ENCODE measurements around the gene LILRB5.
"Not testable (repeated sequence)": the region's sequence is repeated elsewhere in the genome, so short reads cannot be mapped to it uniquely, and the experiment has no call there.

Gene LILRB5

DNA sequence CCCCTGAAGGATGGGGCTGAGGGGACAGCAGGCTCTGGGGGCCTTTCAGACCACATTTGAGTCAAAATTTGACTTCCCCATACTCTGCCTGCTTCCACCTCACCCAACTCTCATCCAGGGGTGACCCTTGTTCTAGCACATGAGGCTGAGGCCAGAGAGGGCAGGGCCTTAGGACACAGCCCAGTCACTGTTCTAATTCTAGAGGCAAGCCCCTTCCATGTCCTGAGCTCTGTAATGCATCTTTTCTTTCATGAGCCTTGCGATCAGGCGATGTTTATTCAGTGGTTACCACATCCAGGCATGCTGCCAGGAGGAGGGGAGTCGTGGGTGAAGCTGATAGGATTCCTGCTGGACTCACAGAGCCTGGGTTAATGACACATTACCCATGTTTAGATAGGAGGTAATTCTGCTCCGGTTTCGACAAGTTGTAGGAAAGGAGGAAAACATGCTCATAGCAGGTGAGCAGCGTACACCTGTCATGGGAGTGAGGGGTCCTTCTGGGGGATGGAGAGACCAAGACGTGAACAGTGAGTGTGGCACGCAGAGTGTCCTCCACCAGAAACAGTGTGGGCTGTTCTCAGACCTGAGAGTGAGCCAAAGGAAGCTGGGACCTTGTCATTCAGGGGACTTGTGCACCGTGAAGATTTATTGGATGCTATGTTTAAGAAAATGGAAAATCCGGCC is 47.1 kb downstream of the LILRB5 start:
- DNase-seq = peak; percentile 99

DNA sequence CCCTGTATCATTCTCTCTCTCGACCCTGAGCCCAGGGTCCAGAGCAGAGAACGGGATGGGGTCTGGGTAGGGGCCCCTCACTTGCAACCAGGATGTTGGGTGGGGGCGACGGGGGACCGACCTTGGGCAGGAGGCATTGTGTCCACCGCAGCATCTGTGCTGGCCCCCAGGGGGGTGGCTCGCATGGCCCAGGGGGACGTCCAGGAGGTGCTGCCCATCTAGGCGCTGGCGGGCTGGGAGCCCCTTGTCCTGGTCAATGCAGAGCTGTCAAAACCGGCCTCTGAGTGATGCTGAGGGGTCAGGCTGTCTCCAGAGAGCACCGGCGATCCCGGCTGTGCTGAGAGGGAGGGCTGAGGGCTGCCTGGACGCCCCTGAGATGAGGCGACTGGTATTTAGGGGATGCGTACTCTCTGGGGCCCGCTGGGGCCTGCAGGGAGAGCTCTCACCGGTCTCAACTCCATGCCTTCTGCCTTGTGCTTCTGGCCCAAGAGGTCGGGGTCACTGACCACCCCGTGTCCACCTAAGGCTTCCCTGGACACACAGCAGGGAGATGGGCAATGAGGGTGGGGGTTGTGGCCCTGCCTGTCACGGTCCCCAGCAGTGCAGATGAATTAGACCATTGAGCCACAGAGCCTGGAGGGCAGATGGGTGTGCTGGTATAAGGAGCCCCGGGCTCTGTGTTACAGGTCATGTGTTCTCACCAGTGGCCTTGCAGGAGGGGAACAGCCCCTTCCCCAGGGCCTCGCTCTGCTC is 47.8 kb downstream of the LILRB5 start:
- DNase-seq = no peak

DNA sequence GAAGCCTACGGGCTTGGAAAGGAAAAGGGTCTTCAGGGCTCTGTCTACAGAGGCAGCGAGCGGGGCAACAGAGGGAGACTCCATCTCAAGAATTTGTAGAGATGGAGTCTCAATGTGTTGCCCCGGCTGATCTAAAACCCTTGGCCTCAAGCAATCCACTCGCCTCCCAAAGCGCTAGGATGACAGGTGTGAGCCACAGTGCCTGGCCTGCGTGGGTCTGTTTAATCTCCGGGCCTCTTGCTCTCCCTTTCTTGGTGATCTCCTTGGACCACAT is 48.4 kb downstream of the LILRB5 start:
- no peak for DNase-seq

DNA sequence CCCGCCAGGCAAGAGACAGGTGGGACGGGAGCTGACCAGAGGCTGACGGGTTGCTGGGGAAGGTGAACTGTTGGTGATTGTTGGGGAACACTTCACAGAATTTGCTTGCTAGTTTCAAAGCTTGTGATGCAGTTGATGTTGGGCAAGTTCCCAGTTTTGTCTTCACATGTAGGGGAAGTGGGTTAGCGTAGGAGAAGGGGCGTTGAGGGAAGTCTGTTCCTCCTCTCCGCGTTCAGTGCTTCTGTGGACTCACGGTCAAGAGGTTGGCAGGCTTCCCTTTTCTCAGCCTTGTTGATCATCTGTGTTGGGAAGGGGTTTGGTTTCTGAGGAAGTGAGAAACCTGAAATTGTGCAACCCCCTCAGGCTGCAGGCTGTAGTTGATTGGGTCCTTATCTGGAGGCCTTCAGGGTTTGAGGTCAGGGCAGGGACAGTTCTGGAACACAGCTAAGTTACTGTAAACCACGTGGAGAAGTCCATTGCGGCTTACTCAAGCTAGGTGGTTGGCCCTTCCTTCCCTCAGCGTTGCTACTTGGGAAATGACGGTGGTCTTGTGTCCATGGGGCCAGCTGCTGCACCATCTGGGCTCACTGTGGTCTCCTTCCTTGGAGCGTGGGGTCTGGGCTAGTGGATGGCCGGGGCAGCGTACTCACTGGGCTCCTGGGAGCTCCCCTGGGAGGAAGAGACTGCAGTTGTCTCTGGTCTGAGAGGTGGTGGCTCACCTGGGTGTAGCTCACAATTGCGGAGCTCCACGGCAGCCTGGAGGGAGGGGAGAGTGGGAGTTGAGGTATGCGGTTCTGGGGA is 48.9 kb downstream of the LILRB5 start:
- DNase-seq = peak; percentile 90

DNA sequence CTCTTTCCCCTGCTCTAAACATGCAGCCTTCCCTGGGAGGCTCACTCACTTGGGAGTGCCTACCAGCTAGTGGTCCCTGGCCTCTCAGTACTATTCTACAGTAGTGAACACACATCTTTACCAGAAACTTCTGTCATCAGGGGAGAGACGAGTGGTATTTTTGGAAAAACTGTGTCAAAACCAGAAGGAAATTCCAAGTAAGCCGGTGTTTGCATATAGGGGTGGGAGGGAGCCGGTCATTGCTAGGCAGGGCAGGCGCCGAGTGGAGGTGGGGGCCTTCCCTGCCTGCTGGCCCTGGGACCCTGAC is 49.4 kb downstream of the LILRB5 start:
- no peak for DNase-seq

DNA sequence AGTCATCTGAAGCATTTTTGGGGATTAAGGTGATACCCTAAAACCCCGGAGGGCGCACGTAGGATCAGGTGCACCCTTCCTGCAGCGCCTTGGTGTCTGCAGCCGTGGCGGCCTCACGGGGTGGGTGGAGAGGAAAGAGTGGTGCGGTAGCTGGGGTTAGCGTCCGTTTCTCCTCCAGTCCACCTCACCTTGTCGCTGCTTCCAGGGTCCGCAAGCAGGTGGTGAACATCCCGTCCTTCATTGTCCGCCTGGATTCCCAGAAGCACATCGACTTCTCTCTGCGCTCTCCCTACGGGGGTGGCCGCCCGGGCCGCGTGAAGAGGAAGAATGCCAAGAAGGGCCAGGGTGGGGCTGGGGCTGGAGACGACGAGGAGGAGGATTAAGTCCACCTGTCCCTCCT is 49.9 kb downstream of the LILRB5 start:
- DNase-seq = not testable (repeated sequence)

DNA sequence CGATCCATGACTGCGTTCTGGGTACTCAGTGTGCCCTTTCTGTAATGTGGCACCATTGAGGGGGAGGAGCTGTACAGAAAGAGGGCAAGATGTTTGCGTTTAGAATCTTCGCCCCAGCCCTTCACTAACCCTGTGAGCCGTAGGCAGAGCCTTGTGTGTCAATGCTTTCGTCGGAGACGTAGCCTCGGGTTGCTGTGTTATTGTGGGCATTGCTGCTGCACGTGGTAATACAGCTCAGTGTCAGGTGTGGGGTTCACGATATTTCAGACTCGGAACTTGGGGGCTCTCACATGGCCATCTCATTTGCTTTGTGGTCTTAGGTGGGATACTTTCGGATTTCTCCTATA is 50.3 kb downstream of the LILRB5 start:
- no peak for DNase-seq

DNA sequence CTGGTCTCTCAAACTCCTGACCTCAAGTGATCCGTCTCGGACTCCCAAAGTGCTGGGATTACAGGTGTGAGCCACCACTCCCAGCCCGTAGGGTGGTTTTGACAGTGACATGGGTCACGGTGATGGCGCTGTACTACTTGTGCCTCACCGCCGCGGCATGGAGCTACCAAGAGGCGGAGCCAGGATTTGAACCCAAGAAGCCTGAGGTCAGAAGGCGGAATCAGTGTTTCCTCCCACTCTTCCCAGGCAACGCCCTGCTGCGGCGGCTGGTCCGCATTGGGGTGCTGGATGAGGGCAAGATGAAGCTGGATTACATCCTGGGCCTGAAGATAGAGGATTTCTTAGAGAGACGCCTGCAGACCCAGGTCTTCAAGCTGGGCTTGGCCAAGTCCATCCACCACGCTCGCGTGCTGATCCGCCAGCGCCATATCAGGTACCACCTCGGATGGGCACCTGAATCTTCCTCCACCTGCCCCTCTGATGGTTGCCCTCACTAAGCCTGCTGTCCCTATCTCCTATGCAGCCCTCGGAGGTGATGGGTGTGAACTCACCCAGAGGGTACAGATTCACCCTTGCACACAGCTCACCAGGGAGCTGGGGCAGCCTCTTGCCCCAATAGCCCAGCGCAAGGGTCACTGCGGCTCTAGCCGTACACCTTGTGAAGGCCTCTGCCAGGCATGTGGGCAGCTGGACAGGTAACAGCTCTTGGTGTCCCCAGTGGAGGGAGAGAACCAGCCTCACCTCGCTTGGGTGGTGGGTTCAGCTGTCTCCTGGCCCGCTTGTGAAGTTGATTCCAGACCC is 50.8 kb downstream of the LILRB5 start:
- DNase-seq = no peak

DNA sequence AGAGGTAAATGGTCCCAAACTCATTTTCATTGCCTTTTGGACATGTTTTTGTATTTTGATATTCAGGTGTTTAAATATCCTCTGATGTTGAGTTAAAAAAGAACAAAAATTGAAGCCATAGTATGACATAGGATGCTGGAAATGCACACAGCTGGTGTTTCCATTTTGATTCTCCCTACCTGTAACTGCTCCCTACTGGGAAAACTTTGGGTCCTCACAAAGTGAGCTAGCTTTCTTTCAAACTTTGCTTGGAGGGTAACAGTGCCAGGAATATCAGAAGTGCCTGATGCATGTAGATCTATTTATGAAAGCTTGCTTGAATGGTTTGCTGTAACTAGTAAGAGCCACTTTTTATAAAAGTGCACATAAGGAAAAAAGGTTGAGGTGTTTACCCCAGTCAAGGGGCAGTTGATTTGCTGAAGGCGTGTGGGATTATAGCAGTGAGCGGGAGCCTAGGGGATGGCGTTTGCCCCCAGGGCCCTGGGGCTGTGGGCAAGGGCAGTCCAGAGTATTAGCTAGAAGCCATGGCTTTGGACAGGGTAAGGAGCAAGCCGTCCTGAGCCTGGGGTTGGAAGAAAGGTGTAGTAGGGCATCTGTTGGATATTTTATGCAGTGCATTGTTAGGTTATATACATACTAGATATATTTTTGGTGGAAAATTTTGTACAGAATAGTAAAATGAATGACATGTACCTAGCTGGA is 52.2 kb downstream of the LILRB5 start:
- DNase-seq = no peak

DNA sequence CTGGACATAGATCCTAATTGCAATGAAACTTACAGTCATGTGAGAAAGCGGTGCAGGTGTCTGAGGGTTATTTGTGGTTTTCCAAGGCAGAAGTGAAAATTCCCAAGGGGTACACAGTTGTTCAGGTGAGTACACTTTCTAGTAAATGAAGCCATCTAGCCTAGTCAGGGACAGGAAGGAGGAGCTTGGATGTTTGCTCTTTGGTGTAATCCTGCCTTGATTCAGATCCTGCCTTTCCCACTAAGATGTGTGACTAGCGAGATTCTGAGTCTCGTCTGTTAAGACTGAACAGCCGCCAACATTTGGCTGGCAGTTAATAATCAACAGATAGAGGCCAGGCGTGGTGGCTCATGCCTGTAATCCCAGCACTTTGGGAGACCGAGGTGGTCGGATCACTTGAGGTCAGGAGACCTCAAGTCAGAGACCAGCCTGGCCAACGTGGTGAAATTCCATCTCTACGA is 53.9 kb downstream of the LILRB5 start:
- no peak for DNase-seq

DNA sequence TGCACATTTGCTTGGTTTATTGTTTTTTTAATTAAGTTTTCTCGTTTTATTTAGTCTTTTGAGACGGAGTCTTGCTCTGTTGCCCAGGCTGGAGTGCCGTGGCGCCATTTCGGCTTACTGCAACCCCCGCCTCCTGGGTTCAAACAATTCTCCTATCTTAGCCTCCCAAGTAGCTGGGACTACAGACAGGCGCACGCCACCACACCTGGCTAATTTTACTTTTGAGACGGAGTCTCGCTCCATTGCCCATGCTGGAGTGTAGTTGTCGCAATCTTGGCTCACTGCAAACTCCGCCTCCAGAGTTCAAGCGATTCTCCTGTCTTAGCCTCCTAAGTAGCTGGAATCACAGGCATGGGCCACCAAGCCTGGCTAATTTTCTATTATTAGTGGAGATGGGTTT is 55.1 kb downstream of the LILRB5 start:
- DNase-seq = no peak

DNA sequence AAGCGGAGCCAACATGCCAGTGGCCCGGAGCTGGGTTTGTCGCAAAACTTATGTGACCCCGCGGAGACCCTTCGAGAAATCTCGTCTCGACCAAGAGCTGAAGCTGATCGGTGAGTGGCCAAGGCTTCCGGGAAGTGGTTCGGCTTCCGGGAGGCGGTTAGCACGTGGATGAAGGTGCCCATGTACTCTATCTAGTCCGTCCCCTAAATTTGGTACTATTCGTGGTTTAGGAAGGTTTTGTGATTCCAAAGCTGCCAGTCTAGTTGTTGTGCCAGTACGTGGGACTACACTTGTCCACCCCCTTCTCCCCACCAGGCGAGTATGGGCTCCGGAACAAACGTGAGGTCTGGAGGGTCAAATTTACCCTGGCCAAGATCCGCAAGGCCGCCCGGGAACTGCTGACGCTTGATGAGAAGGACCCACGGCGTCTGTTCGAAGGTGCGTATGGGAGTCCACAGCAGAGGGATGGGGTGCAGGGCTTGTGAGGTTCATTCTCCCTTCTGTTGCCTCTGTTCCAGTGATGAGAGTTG is 55.8 kb downstream of the LILRB5 start:
- no peak for DNase-seq
